ENCODE results near the gene CA9. TPM values are rescaled to one million over a fixed set of nuclear protein-coding genes. Genes with fewer than 3 reads are reported as not detected.

CA9 gene
- total RNA-seq = 0.74 and 0.84 TPM in 2 replicates

GRCh38 chr9:35673132-35674024, at the start of gene CA9:
TSS of gene CA9 (plus strand) at chr9:35673928. CDS start at chr9:35673960, 32 bp downstream.

GRCh38 chr9:35650341-35651158, 23.2 kb upstream of the CA9 start, which contains the start of gene SIT1:
TSS of gene SIT1 (minus strand) at chr9:35650931. CDS start at chr9:35650853, 78 bp downstream.

GRCh38 chr9:35657546-35658136, 16.1 kb upstream of the CA9 start, which contains the start of gene RMRP:
TSS of gene RMRP (minus strand) at chr9:35658019.

GRCh38 chr9:35658137-35658967, 15.4 kb upstream of the CA9 start, which contains the start of gene CCDC107:
TSS of gene CCDC107 (plus strand) at chr9:35658292. CDS start at chr9:35658380, 88 bp downstream.

GRCh38 chr9:35664531-35665470, 8.9 kb upstream of the CA9 start, which contains the start of gene ARHGEF39:
TSS of gene ARHGEF39 (minus strand) at chr9:35665195. CDS start at chr9:35665169, 26 bp downstream.

GRCh38 chr9:35689542-35690293, 16.0 kb downstream of the CA9 start, which contains the start of gene TPM2:
TSS of gene TPM2 (minus strand) at chr9:35689925. CDS start at chr9:35689817, 108 bp downstream.

Other genes with a start within 250 kb of the CA9 start
- 14.6 and 16.5 TPM in 2 replicates for gene RUSC2, start 183.8 kb upstream of the CA9 start, total RNA-seq
- gene TESK1, start 68.7 kb upstream of the CA9 start, total RNA-seq = 11.7 and 11.8 TPM in 2 replicates
- 0.50 and 1.0 TPM in 2 replicates for gene CD72, start 55.5 kb upstream of the CA9 start, total RNA-seq
- gene SIT1, start 23.0 kb upstream of the CA9 start, total RNA-seq = 0.15 TPM in 1 of 2 replicates, not detected in the other
- gene RMRP, start 15.9 kb upstream of the CA9 start, total RNA-seq = 46,048 and 56,930 TPM in 2 replicates
- gene CCDC107, start 15.6 kb upstream of the CA9 start, total RNA-seq = 15.0 and 17.7 TPM in 2 replicates
- 15.0 and 16.5 TPM in 2 replicates for gene ARHGEF39, start 8.7 kb upstream of the CA9 start, total RNA-seq
- 521 and 660 TPM in 2 replicates for gene TPM2, start 16.0 kb downstream of the CA9 start, total RNA-seq
- gene TLN1, start 58.3 kb downstream of the CA9 start, total RNA-seq = 279 and 318 TPM in 2 replicates
- gene CREB3, start 58.7 kb downstream of the CA9 start, total RNA-seq = 59.6 and 73.3 TPM in 2 replicates
- 23.9 and 25.1 TPM in 2 replicates for gene GBA2, start 75.3 kb downstream of the CA9 start, total RNA-seq
- gene RGP1, start 75.4 kb downstream of the CA9 start, total RNA-seq = 10.1 and 10.6 TPM in 2 replicates
- gene MSMP, start 80.3 kb downstream of the CA9 start, total RNA-seq = not detected in 2 replicates
- gene NPR2, start 117.7 kb downstream of the CA9 start, total RNA-seq = 16.3 and 17.7 TPM in 2 replicates
- gene SPAG8, start 138.3 kb downstream of the CA9 start, total RNA-seq = 1.5 and 2.4 TPM in 2 replicates
- 31.3 and 46.1 TPM in 2 replicates for gene HINT2, start 141.1 kb downstream of the CA9 start, total RNA-seq
- gene FAM221B, start 154.8 kb downstream of the CA9 start, total RNA-seq = not detected in 2 replicates
- 3.9 and 4.3 TPM in 2 replicates for gene TMEM8B, start 155.3 kb downstream of the CA9 start, total RNA-seq
- not detected in 2 replicates for gene OR13J1, start 196.5 kb downstream of the CA9 start, total RNA-seq
- gene HRCT1, start 232.3 kb downstream of the CA9 start, total RNA-seq = 3.2 and 5.4 TPM in 2 replicates
- 0.34 TPM in 1 of 2 replicates, not detected in the other for gene SPAAR, start 235.6 kb downstream of the CA9 start, total RNA-seq

Data from bronchus fibroblast of lung (primary cell).